H1 (cell line): ENCODE results near the gene PKN1. TPM values are rescaled to one million over a fixed set of nuclear protein-coding genes. Genes with fewer than 3 reads are reported as not detected.
A peak's percentile ranks its signal among the peaks of the same experiment; 100 is the strongest.

Source experiments
- CTCF ChIA-PET: fragments of 300-600 bp; sonication (Branson Sonifier 250); formaldehyde crosslinking; loops from one replicate; lab custom pipeline; 2021; ENCODE audit not compliant: partially characterized antibody; lab: Charles Lee
- POLR2A ChIA-PET: fragments of 300-600 bp; sonication (Branson Sonifier 250); formaldehyde crosslinking; loops from one replicate; lab custom pipeline; 2021; ENCODE audit warnings: inconsistent platforms; ENCODE audit not compliant: partially characterized antibody; lab: Charles Lee
- DNase-seq, 2 experiments: peaks; one replicate each; pipeline versions ENCODE4 v3.0.0 to v3.0.0-alpha.2; 2010 to 2022; ENCODE audit warnings: low spot score in 2 of 2, low read depth in 1 of 2, mixed read lengths in 1 of 2
- FAIRE-seq: peaks from 2 replicates; lab custom pipeline; 2011; peaks lifted over from hg19 to GRCh38; lab: Jason Lieb, UNC
- H2AFZ ChIP-seq: 2 replicates; pipeline ENCODE4 v1.8.1; 2012; ENCODE audit warnings: low read length, inconsistent platforms
- H2AK5ac ChIP-seq: 2 replicates; pipeline ENCODE4 v1.6.1; 2013; ENCODE audit warnings: low read depth, low read length
- H2BK120ac ChIP-seq: replicated peaks from 2 replicates; pipeline ENCODE3; 2013; ENCODE audit warnings: low read depth, low read length, inconsistent platforms
- H2BK12ac ChIP-seq: 2 replicates; pipeline ENCODE4 v1.6.1; 2013; ENCODE audit warnings: low read depth, low read length
- H2BK15ac ChIP-seq: 2 replicates; pipeline ENCODE4 v1.6.1; 2013; ENCODE audit warnings: low read length
- H2BK20ac ChIP-seq: 2 replicates; pipeline ENCODE4 v1.6.1; 2013; ENCODE audit warnings: low read length
- H2BK5ac ChIP-seq: 2 replicates; pipeline ENCODE4 v1.6.1; 2013; ENCODE audit warnings: low read depth, low read length
- H3K14ac ChIP-seq: 2 replicates; pipeline ENCODE4 v1.6.1; 2013; ENCODE audit warnings: inconsistent platforms; ENCODE audit not compliant: insufficient read length
- H3K18ac ChIP-seq: 2 replicates; pipeline ENCODE4 v1.6.1; 2013; ENCODE audit warnings: low read length; ENCODE audit errors: extremely low read depth
- H3K23ac ChIP-seq: 2 replicates; pipeline ENCODE4 v1.6.1; 2013; ENCODE audit warnings: inconsistent platforms; ENCODE audit not compliant: insufficient read length
- H3K23me2 ChIP-seq: 2 replicates; pipeline ENCODE4 v1.6.1; 2013; ENCODE audit warnings: low read depth, low read length
- H3K27ac ChIP-seq: 2 replicates; pipeline ENCODE4 v1.6.1; 2011; ENCODE audit warnings: low read depth, low read length, inconsistent platforms
- H3K27me3 ChIP-seq, 4 experiments: replicated peaks in 1 of 4; 1 replicate in 1 of 4; 2 replicates in 3 of 4; pipeline versions ENCODE4 v1.6.1 to v1.8.1; 2011 to 2013; ENCODE audit warnings: low read length in 3 of 4, mild to moderate bottlenecking in 3 of 4, inconsistent platforms in 2 of 4, mixed read lengths in 2 of 4, moderate library complexity in 1 of 4; ENCODE audit not compliant: control insufficient read depth in 3 of 4, insufficient read depth in 3 of 4; ENCODE audit errors: extremely low read depth in 1 of 4
- H3K36me3 ChIP-seq, 4 experiments: 2 replicates each; pipeline versions ENCODE4 v1.6.1 to v1.8.1; 2011 to 2013; ENCODE audit warnings: mild to moderate bottlenecking in 4 of 4, low read length in 3 of 4, moderate library complexity in 2 of 4, control low read depth in 1 of 4, inconsistent platforms in 1 of 4; ENCODE audit not compliant: insufficient read depth in 4 of 4, control insufficient read depth in 2 of 4
- H3K4ac ChIP-seq: replicated peaks from 2 replicates; pipeline ENCODE3; 2013; ENCODE audit warnings: low read length, low read depth, mixed read lengths, inconsistent platforms; ENCODE audit not compliant: insufficient read length
- H3K4me1 ChIP-seq, 4 experiments: replicated peaks in 1 of 4; 1 replicate in 1 of 4; 2 replicates in 3 of 4; pipeline versions ENCODE4 v1.6.1 to v1.8.1; 2011 to 2013; ENCODE audit warnings: low read length in 3 of 4, inconsistent platforms in 2 of 4, mixed read lengths in 1 of 4; ENCODE audit not compliant: insufficient read depth in 4 of 4, control insufficient read depth in 3 of 4
- H3K4me2 ChIP-seq, 2 experiments: 2 replicates each; pipeline versions ENCODE4 v1.6.1 to v1.8.1; 2011 to 2013; ENCODE audit warnings: low read depth in 2 of 2, low read length in 2 of 2, control low read depth in 1 of 2, inconsistent platforms in 1 of 2, mild to moderate bottlenecking in 1 of 2; ENCODE audit not compliant: insufficient read depth in 1 of 2
- H3K4me3 ChIP-seq, 4 experiments: fragments of 200-600, 300-600 bp in 1 of 4; sonication (generic), shearing (Covaris generic), sonication (Bioruptor Twin) in 1 of 4; 2 replicates each; pipeline versions ENCODE4 v1.5.1 to v1.8.1; 2011 to 2016; ENCODE audit warnings: low read length in 4 of 4, low read depth in 3 of 4, control low read depth in 2 of 4, inconsistent platforms in 2 of 4, mild to moderate bottlenecking in 2 of 4, mixed read lengths in 1 of 4, moderate library complexity in 1 of 4; ENCODE audit not compliant: insufficient read depth in 2 of 4; ENCODE audit errors: extremely low read depth in 1 of 4
- H3K56ac ChIP-seq: replicated peaks from 2 replicates; pipeline ENCODE3; 2013; ENCODE audit warnings: low read depth, mild to moderate bottlenecking, mixed read lengths, low read length, inconsistent platforms; ENCODE audit not compliant: insufficient read length
- H3K79me1 ChIP-seq: 2 replicates; pipeline ENCODE4 v1.6.1; 2013; ENCODE audit warnings: low read depth, low read length, control low read depth
- H3K79me2 ChIP-seq, 2 experiments: 2 replicates each; pipeline versions ENCODE4 v1.6.1 to v1.8.1; 2012 to 2013; ENCODE audit warnings: low read length in 2 of 2, mild to moderate bottlenecking in 2 of 2, inconsistent platforms in 1 of 2; ENCODE audit not compliant: insufficient read depth in 2 of 2, control insufficient read depth in 1 of 2
- H3K9ac ChIP-seq, 4 experiments: replicated peaks in 1 of 4; 1 replicate in 1 of 4; 2 replicates in 3 of 4; pipeline versions ENCODE4 v1.6.1 to v1.8.1; 2011 to 2013; ENCODE audit warnings: low read depth in 3 of 4, low read length in 3 of 4, control low read depth in 2 of 4, mild to moderate bottlenecking in 2 of 4, moderate library complexity in 2 of 4, inconsistent platforms in 1 of 4; ENCODE audit errors: extremely low read depth in 1 of 4
- H3K9me3 ChIP-seq, 2 experiments: 2 replicates each; pipeline versions ENCODE4 v1.6.1 to v1.8.1; 2012 to 2013; ENCODE audit warnings: mild to moderate bottlenecking in 2 of 2, moderate library complexity in 2 of 2, control low read depth in 1 of 2, inconsistent platforms in 1 of 2, low read depth in 1 of 2, low read length in 1 of 2, mixed read lengths in 1 of 2; ENCODE audit not compliant: insufficient read depth in 2 of 2
- H4K20me1 ChIP-seq, 2 experiments: replicated peaks in 1 of 2; 2 replicates each; pipeline versions ENCODE3 to v1.8.1; 2011 to 2013; ENCODE audit warnings: inconsistent platforms in 2 of 2, low read length in 2 of 2, mild to moderate bottlenecking in 1 of 2; ENCODE audit not compliant: insufficient read depth in 2 of 2, control insufficient read depth in 1 of 2
- H4K5ac ChIP-seq: 2 replicates; pipeline ENCODE4 v1.6.1; 2013; ENCODE audit warnings: low read length, low read depth, mixed read lengths, inconsistent platforms; ENCODE audit not compliant: insufficient read length
- H4K8ac ChIP-seq: 2 replicates; pipeline ENCODE4 v1.8.0; 2013; ENCODE audit warnings: mild to moderate bottlenecking, moderate library complexity, low read length, inconsistent platforms; ENCODE audit not compliant: insufficient read depth; ENCODE audit errors: extremely low read depth
- H4K91ac ChIP-seq: replicated peaks from 2 replicates; pipeline ENCODE3; 2013; ENCODE audit warnings: low read length, mixed read lengths, inconsistent platforms; ENCODE audit not compliant: insufficient read length
- BACH1 ChIP-seq: IDR thresholded peaks from 2 replicates; pipeline ENCODE4 v1.6.1; 2012; ENCODE audit warnings: low read length, improper control_type of control experiment
- CEBPB ChIP-seq: IDR thresholded peaks from 2 replicates; pipeline ENCODE4 v1.6.1; 2012; ENCODE audit warnings: low read depth, low read length
- RNF2 ChIP-seq: fragments of 200-900, 300-1000 bp; sonication (generic); IDR thresholded peaks from 2 replicates; pipeline ENCODE4 v1.7.1; 2016; ENCODE audit warnings: borderline replicate concordance, low read depth, mild to moderate bottlenecking, antibody characterized with exemption, low read length; ENCODE audit not compliant: poor library complexity, severe bottlenecking; ENCODE audit errors: missing control alignments
- TEAD4 ChIP-seq: IDR thresholded peaks from 2 replicates; pipeline ENCODE4 v1.6.1; 2012; ENCODE audit warnings: low read depth, low read length, inconsistent platforms, mixed read lengths
- WGBS, 2 experiments: shearing (Covaris generic) in 1 of 2; methylation state at CpG; one replicate each; pipeline versions ENCODE4 v1.1.6 to v1.1.7; 2013 to 2015; ENCODE audit warnings: low lambda C conversion rate in 2 of 2, mixed read lengths in 2 of 2, inconsistent platforms in 1 of 2, low coverage in 1 of 2, missing lambda C conversion rate in 1 of 2; ENCODE audit not compliant: insufficient replicate concordance in 2 of 2, insufficient coverage in 1 of 2, insufficient read length in 1 of 2; ENCODE audit errors: extremely low coverage in 1 of 2, missing lambda C conversion rate in 1 of 2; 5-methylcytosine and 5-hydroxymethylcytosine counted together
- polyA plus RNA-seq, 7 experiments: library from polyadenylated mRNA; depleted of rRNA in 3 of 7; stranded (reverse) in 5 of 7; unstranded in 2 of 7; fragments of >200 nt in 5 of 7; fragments of 200-250 nt in 2 of 7; gene quantifications; 1 replicate in 5 of 7; 2 replicates in 1 of 7; 4 replicates in 1 of 7; pipeline versions ENCODE4 v1.2.1 to v1.2.3, GENCODE V29; 2011 to 2013; ENCODE audit warnings: missing spikeins in 2 of 7, mixed read lengths in 2 of 7
- total RNA-seq: library from RNA; stranded (reverse); fragmentation: NEBNext Ultra II Directional; extraction: Animal tissue kit (Norgen Biotek cat#: 25700); gene quantifications from 2 replicates; pipeline ENCODE4 v1.2.1, GENCODE V29; 2021

PKN1 gene
- total and polyA plus RNA-seq, 2 of the 8 experiments (the other 6 are each of a cell fraction or from before 2014, with no cell fraction given) = 65.2 to 162 TPM

DNA sequence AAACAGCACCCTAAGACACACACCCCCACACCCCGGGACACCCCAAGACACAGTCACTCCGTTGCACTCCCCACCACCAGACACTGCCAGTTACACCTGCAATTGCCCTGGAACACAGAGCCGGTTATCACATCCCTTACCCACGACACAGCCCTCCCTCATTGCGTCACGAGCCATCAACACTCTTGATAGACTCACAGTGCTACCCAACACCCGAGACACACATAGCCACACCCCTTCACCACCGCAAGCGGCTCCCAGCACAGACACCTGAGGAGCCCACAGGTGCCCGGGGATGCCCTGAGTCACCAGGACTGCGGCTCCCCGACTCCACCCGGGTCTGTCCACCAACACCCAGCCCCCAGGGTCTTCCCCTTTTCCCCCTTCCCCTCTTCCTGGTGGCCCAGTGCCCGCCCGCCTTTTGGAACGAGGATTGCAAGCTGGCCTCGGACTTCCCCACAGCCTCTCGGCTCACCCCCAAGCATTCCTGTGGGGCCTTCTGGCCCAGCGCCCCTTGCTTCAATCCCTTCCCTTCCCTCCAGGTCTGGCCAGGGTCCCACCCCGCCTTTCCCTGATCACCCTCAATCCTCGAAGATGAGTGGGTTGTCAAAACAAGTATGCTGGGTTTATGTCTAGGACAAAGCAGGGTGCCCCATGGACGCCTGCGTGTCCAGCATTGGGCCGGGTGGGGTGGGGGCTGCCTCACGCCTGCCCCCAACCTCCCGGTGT, 43.7 kb downstream of the PKN1 start:
- Histone ChIP-seq H2BK120ac (no peak overlapping the region), H3K4ac (no peak overlapping the region), H3K18ac (no peak overlapping the region), H3K56ac (no peak overlapping the region), H3K4me2 (no peak overlapping the region), H3K23me2 (peaks cover 4% of the 10 kb centered on the region), H2BK12ac (no peak overlapping the region), H3K23ac (no peak overlapping the region), H2AK5ac (no peak overlapping the region; the same call in 1 of the 2 replicates), H3K14ac (no peak overlapping the region), H2BK20ac (no peak overlapping the region), H3K79me1 (no peaks in the 10 kb centered on the region), H3K27ac (no peak overlapping the region), H4K91ac (peak overlapping the region; percentile 27), H3K9me3 (no peaks in the 10 kb centered on the region), H3K4me3 (no peak overlapping the region), H4K5ac (no peak overlapping the region), H4K20me1 (peaks cover 0 to 6% of the 10 kb centered on the region in 2 experiments), H3K36me3 (peaks cover 5 to 12% (median 10%) of the 10 kb centered on the region in 4 experiments; a peak in 6 of 8 replicates), H4K8ac (peak overlapping the region; percentile 73; the same call in 1 of the 2 replicates), H3K27me3 (no peaks in the 10 kb centered on the region), H3K9ac (no peak overlapping the region), H2BK15ac (no peak overlapping the region), H3K4me1 (peaks cover 0 to 33% (median 18%) of the 10 kb centered on the region in 4 experiments; a peak in 6 of 7 replicates), H2AFZ (no peak overlapping the region), H2BK5ac (no peak overlapping the region), H3K79me2 (no peaks in the 10 kb centered on the region)
- POLR2A ChIA-PET = interaction anchor here (1.2 to 2.5 kb wide), 2 partner anchors 10 to 14 kb away, joined by 3 to 10 read pairs; no protein-coding TSS in a partner anchor
- CTCF ChIA-PET = interaction anchor here (0.7 to 4.7 kb wide), 3 partner anchors 10 to 77 kb away, joined by 3 to 34 read pairs (median 3); no protein-coding TSS in a partner anchor
- no peak for FAIRE-seq
- DNase-seq = peak in 1 of 2 experiments; percentile 50
- 90% methylated on average over 24 of the region's 26 CpGs; no CpG with 5 or more reads in 1 of the 2 experiments for WGBS, 2 experiments
- TF ChIP-seq BACH1 (no peak), CEBPB (peak; percentile 64), RNF2 (no peak), TEAD4 (no peak)
